Sigmoid colon (tissue), 4 donors: ENCODE data around the gene KSR1.

Source experiments
- EP300 ChIP-seq, 4 donors: sonication (generic); formaldehyde crosslinking; IDR thresholded peaks; one replicate each; pipeline ENCODE4 v1.6.1; 2017; ENCODE audit warnings: antibody characterized with exemption in 4 of 4
- TF ChIP-seq, protein P1 (sequence below), 4 experiments: fragments of 450-650 bp in 3 of 4; fragments of 200-600 bp in 1 of 4; IDR thresholded peaks; one replicate each; pipeline ENCODE4 v1.5.1; 2016 to 2019; ENCODE audit warnings: antibody characterized with exemption in 4 of 4, mild to moderate bottlenecking in 3 of 4, moderate library complexity in 2 of 4

DNA sequence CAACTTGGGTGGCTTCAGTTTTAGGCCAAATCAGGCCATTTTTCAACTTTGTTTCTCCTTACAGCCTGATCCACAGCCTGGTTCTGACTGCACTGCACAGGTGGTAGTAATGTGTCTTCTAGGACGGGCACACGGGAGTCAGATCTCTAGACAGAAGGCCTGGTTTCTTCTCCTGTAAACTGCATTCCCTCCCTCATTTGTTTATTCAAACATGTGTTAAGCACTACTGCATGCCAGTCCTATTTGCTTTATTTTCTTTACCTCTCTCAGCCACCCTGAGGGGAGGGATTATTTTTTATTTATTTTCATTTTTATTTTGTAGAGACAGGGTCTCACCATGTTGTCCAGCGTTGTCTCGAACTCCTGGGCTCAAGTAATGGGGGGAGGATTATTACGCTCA lies 6.3 kb upstream of the KSR1 start:
- TF ChIP-seq, protein P1, sequence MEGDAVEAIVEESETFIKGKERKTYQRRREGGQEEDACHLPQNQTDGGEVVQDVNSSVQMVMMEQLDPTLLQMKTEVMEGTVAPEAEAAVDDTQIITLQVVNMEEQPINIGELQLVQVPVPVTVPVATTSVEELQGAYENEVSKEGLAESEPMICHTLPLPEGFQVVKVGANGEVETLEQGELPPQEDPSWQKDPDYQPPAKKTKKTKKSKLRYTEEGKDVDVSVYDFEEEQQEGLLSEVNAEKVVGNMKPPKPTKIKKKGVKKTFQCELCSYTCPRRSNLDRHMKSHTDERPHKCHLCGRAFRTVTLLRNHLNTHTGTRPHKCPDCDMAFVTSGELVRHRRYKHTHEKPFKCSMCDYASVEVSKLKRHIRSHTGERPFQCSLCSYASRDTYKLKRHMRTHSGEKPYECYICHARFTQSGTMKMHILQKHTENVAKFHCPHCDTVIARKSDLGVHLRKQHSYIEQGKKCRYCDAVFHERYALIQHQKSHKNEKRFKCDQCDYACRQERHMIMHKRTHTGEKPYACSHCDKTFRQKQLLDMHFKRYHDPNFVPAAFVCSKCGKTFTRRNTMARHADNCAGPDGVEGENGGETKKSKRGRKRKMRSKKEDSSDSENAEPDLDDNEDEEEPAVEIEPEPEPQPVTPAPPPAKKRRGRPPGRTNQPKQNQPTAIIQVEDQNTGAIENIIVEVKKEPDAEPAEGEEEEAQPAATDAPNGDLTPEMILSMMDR (IDR thresholded peaks at IDR 0.05) = no peak
- no peak for TF ChIP-seq EP300 (IDR thresholded peaks at IDR 0.05)
